Muscle layer of duodenum (tissue), 2 donors: Measurements from ENCODE around the gene SH3GL3.

Experiments used
- H3K27ac ChIP-seq: one replicate; pipeline ENCODE4 v1.7.0; 2013; ENCODE audit warnings: mild to moderate bottlenecking, low read length
- H3K27me3 ChIP-seq: one replicate; pipeline ENCODE4 v1.7.0; 2013; ENCODE audit warnings: low read depth, mild to moderate bottlenecking, control low read depth, low read length
- H3K36me3 ChIP-seq, 2 donors: one replicate each; pipeline ENCODE4 v1.7.0; 2013; ENCODE audit warnings: low read length in 2 of 2, control low read depth in 1 of 2, mild to moderate bottlenecking in 1 of 2; ENCODE audit not compliant: insufficient read depth in 2 of 2, control insufficient read depth in 1 of 2
- H3K4me1 ChIP-seq, 2 donors: one replicate each; pipeline ENCODE4 v1.7.0; 2013; ENCODE audit warnings: low read length in 2 of 2, mild to moderate bottlenecking in 2 of 2, control low read depth in 1 of 2, moderate library complexity in 1 of 2; ENCODE audit not compliant: insufficient read depth in 2 of 2, control insufficient read depth in 1 of 2
- H3K4me3 ChIP-seq, 2 donors: one replicate each; pipeline ENCODE4 v1.7.0; 2013; ENCODE audit warnings: low read length in 2 of 2, low read depth in 1 of 2, mild to moderate bottlenecking in 1 of 2
- H3K9me3 ChIP-seq, 2 donors: one replicate each; pipeline ENCODE4 v1.7.0; 2013; ENCODE audit warnings: low read length in 2 of 2, control low read depth in 1 of 2, mild to moderate bottlenecking in 1 of 2; ENCODE audit not compliant: control insufficient read depth in 1 of 2
- donor health status: healthy.

Gene SH3GL3

GRCh38 chr15:83483612-83484011 is 36.5 kb downstream of the SH3GL3 start:
- no peaks in the 10 kb centered on the region for H3K36me3 ChIP-seq
- no peaks in the 10 kb centered on the region for H3K4me1 ChIP-seq
- H3K27ac ChIP-seq = no peak overlapping the region
- no peaks in the 10 kb centered on the region for H3K27me3 ChIP-seq
- H3K9me3 ChIP-seq = peaks cover 0 to 6% of the 10 kb centered on the region in 2 donors
- H3K4me3 ChIP-seq = no peak overlapping the region

- H3K4me3 ChIP-seq = no peak overlapping the region
Measured at GRCh38 chr15:83484636-83485035, 37.5 kb downstream of the SH3GL3 start.

GRCh38 chr15:83486363-83486762 is 39.2 kb downstream of the SH3GL3 start:
- H3K36me3 ChIP-seq = no peaks in the 10 kb centered on the region
- H3K27ac ChIP-seq = no peak overlapping the region
- H3K27me3 ChIP-seq = no peaks in the 10 kb centered on the region
- no peak overlapping the region for H3K4me3 ChIP-seq
- H3K4me1 ChIP-seq = no peaks in the 10 kb centered on the region
- peaks cover 0 to 6% of the 10 kb centered on the region in 2 donors for H3K9me3 ChIP-seq

More at GRCh38 chr15:83484636-83485035, 37.5 kb downstream of the SH3GL3 start:
- Histone ChIP-seq H3K4me1 (no peaks in the 10 kb centered on the region), H3K36me3 (no peaks in the 10 kb centered on the region), H3K9me3 (peaks cover 0 to 6% of the 10 kb centered on the region in 2 donors), H3K27me3 (no peaks in the 10 kb centered on the region), H3K27ac (no peak overlapping the region)

GRCh38 chr15:83487519-83487918 is 40.4 kb downstream of the SH3GL3 start:
- Histone ChIP-seq H3K4me3 (no peak overlapping the region), H3K4me1 (no peaks in the 10 kb centered on the region), H3K27me3 (no peaks in the 10 kb centered on the region), H3K36me3 (no peaks in the 10 kb centered on the region), H3K27ac (no peak overlapping the region), H3K9me3 (peaks cover 0 to 6% of the 10 kb centered on the region in 2 donors)

- Histone ChIP-seq H3K36me3 (no peaks in the 10 kb centered on the region), H3K27ac (no peak overlapping the region)
Measured at GRCh38 chr15:83489690-83490089, 42.5 kb downstream of the SH3GL3 start.

GRCh38 chr15:83491486-83491885 is 44.3 kb downstream of the SH3GL3 start:
- Histone ChIP-seq H3K9me3 (no peaks in the 10 kb centered on the region), H3K27ac (no peak overlapping the region), H3K4me3 (no peak overlapping the region), H3K36me3 (no peaks in the 10 kb centered on the region), H3K27me3 (no peaks in the 10 kb centered on the region), H3K4me1 (no peaks in the 10 kb centered on the region)

More at GRCh38 chr15:83489690-83490089, 42.5 kb downstream of the SH3GL3 start:
- Histone ChIP-seq H3K4me3 (no peak overlapping the region), H3K9me3 (no peaks in the 10 kb centered on the region), H3K4me1 (no peaks in the 10 kb centered on the region), H3K27me3 (no peaks in the 10 kb centered on the region)

- Histone ChIP-seq H3K36me3 (no peaks in the 10 kb centered on the region), H3K27ac (no peak overlapping the region), H3K4me3 (no peak overlapping the region), H3K4me1 (no peaks in the 10 kb centered on the region), H3K27me3 (no peaks in the 10 kb centered on the region), H3K9me3 (peaks cover 8 to 13% of the 10 kb centered on the region in 2 donors)
Measured at GRCh38 chr15:83496766-83497165, 49.6 kb downstream of the SH3GL3 start.

- H3K27ac ChIP-seq = no peak overlapping the region
- no peaks in the 10 kb centered on the region for H3K27me3 ChIP-seq
- H3K9me3 ChIP-seq = peaks cover 8 to 13% of the 10 kb centered on the region in 2 donors
- no peak overlapping the region for H3K4me3 ChIP-seq
- H3K36me3 ChIP-seq = no peaks in the 10 kb centered on the region
- H3K4me1 ChIP-seq = no peaks in the 10 kb centered on the region
Measured at GRCh38 chr15:83498374-83498773, 51.2 kb downstream of the SH3GL3 start.

GRCh38 chr15:83498801-83499200 is 51.7 kb downstream of the SH3GL3 start:
- no peaks in the 10 kb centered on the region for H3K27me3 ChIP-seq
- H3K9me3 ChIP-seq = peaks cover 8 to 13% of the 10 kb centered on the region in 2 donors
- H3K36me3 ChIP-seq = no peaks in the 10 kb centered on the region
- H3K4me3 ChIP-seq = no peak overlapping the region
- H3K27ac ChIP-seq = no peak overlapping the region
- H3K4me1 ChIP-seq = no peaks in the 10 kb centered on the region

GRCh38 chr15:83499476-83499875 is 52.3 kb downstream of the SH3GL3 start:
- peaks cover 8 to 13% of the 10 kb centered on the region in 2 donors for H3K9me3 ChIP-seq
- H3K36me3 ChIP-seq = no peaks in the 10 kb centered on the region
- H3K4me1 ChIP-seq = no peaks in the 10 kb centered on the region
- H3K4me3 ChIP-seq = no peak overlapping the region
- no peaks in the 10 kb centered on the region for H3K27me3 ChIP-seq
- H3K27ac ChIP-seq = no peak overlapping the region

GRCh38 chr15:83503595-83504364 is 56.6 kb downstream of the SH3GL3 start:
- Histone ChIP-seq H3K9me3 (peaks cover 0 to 2% of the 10 kb centered on the region in 2 donors), H3K4me1 (no peaks in the 10 kb centered on the region), H3K36me3 (no peaks in the 10 kb centered on the region), H3K27ac (no peak overlapping the region), H3K4me3 (no peak overlapping the region), H3K27me3 (no peaks in the 10 kb centered on the region)

- Histone ChIP-seq H3K36me3 (no peaks in the 10 kb centered on the region), H3K4me3 (no peak overlapping the region), H3K27me3 (no peaks in the 10 kb centered on the region), H3K9me3 (no peaks in the 10 kb centered on the region), H3K27ac (no peak overlapping the region), H3K4me1 (no peaks in the 10 kb centered on the region)
Measured at GRCh38 chr15:83504365-83504764, 57.2 kb downstream of the SH3GL3 start.
